CD8-positive, alpha-beta memory T cell (primary cell): ENCODE measurements around the gene OSBPL1A. TPM values are rescaled to one million over a fixed set of nuclear protein-coding genes. Genes with fewer than 3 reads are reported as not detected.

Experiments used
- CTCF ChIA-PET: fragments of 350-600 bp; sonication (Branson Sonifier 250); formaldehyde crosslinking; loops from one replicate; lab custom pipeline; 2021; ENCODE audit warnings: antibody characterized with exemption; lab: Charles Lee
- POLR2A ChIA-PET: fragments of 350-600 bp; sonication (Branson Sonifier 250); formaldehyde crosslinking; loops from one replicate; lab custom pipeline; 2021; ENCODE audit warnings: antibody characterized with exemption; lab: Charles Lee
- DNase-seq, 5 donors: peaks; one replicate each; pipeline versions ENCODE4 v3.0.0 to v3.0.0-alpha.2; 2020 to 2022; ENCODE audit warnings: mixed read lengths in 1 of 5
- H3K27ac ChIP-seq: one replicate; pipeline ENCODE4 v1.7.0; 2013; ENCODE audit warnings: low read depth, mild to moderate bottlenecking, low read length, moderate library complexity
- H3K27me3 ChIP-seq: 2 replicates; pipeline ENCODE4 v1.7.0; 2013; ENCODE audit warnings: low read length, mild to moderate bottlenecking; ENCODE audit not compliant: insufficient read depth, poor library complexity, severe bottlenecking
- H3K36me3 ChIP-seq: 2 replicates; pipeline ENCODE4 v1.7.0; 2013; ENCODE audit warnings: mild to moderate bottlenecking, low read length, moderate library complexity; ENCODE audit not compliant: insufficient read depth
- H3K4me1 ChIP-seq: 2 replicates; pipeline ENCODE4 v1.7.0; 2013; ENCODE audit warnings: mild to moderate bottlenecking, low read length, moderate library complexity; ENCODE audit not compliant: insufficient read depth
- H3K4me3 ChIP-seq: 2 replicates; pipeline ENCODE4 v1.7.0; 2013; ENCODE audit warnings: mild to moderate bottlenecking, low read length
- H3K9me3 ChIP-seq: 2 replicates; pipeline ENCODE4 v1.7.0; 2013; ENCODE audit warnings: mild to moderate bottlenecking, low read length
- H3K27ac Mint-ChIP-seq, 8 donors: one replicate each; pipeline ENCODE4 v1.8.0; 2020 to 2021; ENCODE audit warnings: mixed read lengths in 8 of 8, mild to moderate bottlenecking in 6 of 8, inconsistent platforms in 3 of 8, moderate library complexity in 3 of 8
- H3K27me3 Mint-ChIP-seq, 2 donors: one replicate each; pipeline ENCODE4 v1.8.0; 2020 to 2021; ENCODE audit warnings: mixed read lengths in 2 of 2, mild to moderate bottlenecking in 1 of 2, moderate library complexity in 1 of 2
- H3K36me3 Mint-ChIP-seq, 3 donors: one replicate each; pipeline ENCODE4 v1.8.0; 2020 to 2021; ENCODE audit warnings: mixed read lengths in 3 of 3, inconsistent platforms in 1 of 3, mild to moderate bottlenecking in 1 of 3
- H3K4me1 Mint-ChIP-seq, 3 donors: one replicate each; pipeline ENCODE4 v1.8.0; 2020 to 2021; ENCODE audit warnings: mixed read lengths in 3 of 3, inconsistent platforms in 1 of 3, mild to moderate bottlenecking in 1 of 3
- H3K4me3 Mint-ChIP-seq, 7 donors: one replicate each; pipeline ENCODE4 v1.8.0; 2020 to 2021; ENCODE audit warnings: mixed read lengths in 7 of 7, mild to moderate bottlenecking in 6 of 7, moderate library complexity in 4 of 7, inconsistent platforms in 2 of 7
- H3K9me3 Mint-ChIP-seq, 5 donors: one replicate each; pipeline ENCODE4 v1.8.0; 2020 to 2022; ENCODE audit warnings: mixed read lengths in 5 of 5, mild to moderate bottlenecking in 3 of 5, moderate library complexity in 2 of 5, inconsistent platforms in 1 of 5
- polyA plus RNA-seq: library from polyadenylated mRNA; unstranded; fragments of 300-500 nt; fragmentation: Illumina TruSeq; gene quantifications from one replicate; pipeline ENCODE4 v1.2.3, GENCODE V29; 2021
- total RNA-seq, 2 experiments: library from RNA; stranded (reverse); gene quantifications; one replicate each; pipeline ENCODE4 v1.2.3, GENCODE V29; 2021

The OSBPL1A gene
- total and polyA plus RNA-seq, 3 experiments from 2014 or later = 1.3 to 2.5 (median 1.5) TPM

DNA sequence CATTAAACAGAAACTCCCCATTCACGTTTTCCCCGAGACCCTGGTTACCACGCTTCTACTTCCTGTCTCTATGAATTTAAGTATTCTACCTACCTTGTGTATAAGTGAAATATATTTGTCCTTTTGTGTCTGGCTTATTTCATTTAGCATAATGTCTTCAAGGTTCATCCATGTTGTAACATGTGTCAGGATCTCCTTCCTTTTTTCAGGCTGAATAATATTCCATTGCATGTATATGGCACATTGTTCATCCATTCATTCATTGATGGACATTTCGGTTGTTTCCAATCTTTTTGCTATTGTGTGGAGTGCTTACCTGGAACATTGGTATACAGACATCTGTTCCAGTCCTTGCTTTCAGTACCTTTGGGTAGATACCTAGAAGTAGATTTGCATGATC lies 276.9 kb downstream of the OSBPL1A start:
- H3K27me3 ChIP-seq = no peaks in the 10 kb centered on the region
- H3K27ac ChIP-seq = no peak overlapping the region
- ChIA-PET CTCF (interaction anchor here (1.2 to 1.4 kb wide), 2 partner anchors 36 to 207 kb away, joined by 3 to 4 read pairs; no protein-coding TSS in a partner anchor), POLR2A (no interaction called here)
- peaks cover 0 to 4% of the 10 kb centered on the region in 2 donors for H3K27me3 Mint-ChIP-seq
- H3K9me3 Mint-ChIP-seq = no peaks in the 10 kb centered on the region
- H3K27ac Mint-ChIP-seq = peak overlapping the region in 1 of 8 donors; percentile 5
- peaks cover 11 to 26% (median 11%) of the 10 kb centered on the region in 3 donors for H3K4me1 Mint-ChIP-seq
- H3K4me3 ChIP-seq = no peak overlapping the region
- H3K4me1 ChIP-seq = peaks cover 3% of the 10 kb centered on the region
- no peak for DNase-seq
- H3K4me3 Mint-ChIP-seq = no peak overlapping the region
- H3K9me3 ChIP-seq = no peaks in the 10 kb centered on the region
- peaks cover 0 to 93% (median 22%) of the 10 kb centered on the region in 3 donors for H3K36me3 Mint-ChIP-seq
- H3K36me3 ChIP-seq = peaks cover 51% of the 10 kb centered on the region

DNA sequence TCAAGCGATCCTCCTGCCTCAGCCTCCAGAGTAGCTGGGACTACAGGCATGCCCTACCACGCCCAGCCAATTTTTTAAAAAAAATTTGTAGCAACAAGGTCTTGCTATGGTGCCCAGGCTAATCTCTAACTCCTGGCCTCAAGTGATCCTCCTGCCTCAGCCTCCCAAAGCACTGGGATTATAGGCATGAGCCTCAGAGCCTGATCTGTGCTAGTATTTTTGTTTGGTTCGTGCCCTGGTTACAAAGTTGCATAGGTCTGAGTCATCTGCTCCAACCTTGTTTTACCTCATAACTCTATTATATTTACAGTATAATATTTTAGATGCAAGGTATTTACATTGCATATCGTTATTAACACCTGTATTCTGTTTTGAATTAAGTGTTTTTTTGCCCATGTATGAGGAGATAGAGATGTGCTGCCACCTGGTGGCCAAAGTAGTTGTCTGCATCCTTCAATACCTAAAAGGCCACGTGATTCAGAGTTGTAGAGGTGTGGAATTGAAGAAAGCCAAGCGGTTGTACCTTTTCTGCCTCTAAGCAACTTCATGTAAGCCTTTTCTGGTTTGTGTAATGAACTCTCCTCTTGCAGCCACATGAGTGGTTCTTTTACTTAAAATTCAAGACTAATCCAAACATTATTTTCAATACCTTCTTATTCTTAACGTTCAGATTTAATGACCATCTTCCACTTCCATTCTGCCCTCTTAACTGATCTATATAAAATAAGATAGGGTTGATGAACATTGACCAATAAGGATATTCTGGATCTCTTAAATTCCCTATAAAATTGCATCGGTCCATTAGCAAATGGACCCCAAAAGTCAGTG lies 278.7 kb downstream of the OSBPL1A start:
- H3K27ac Mint-ChIP-seq = peak overlapping the region in 7 of 8 donors; percentile 1 to 80 (median 68)
- peaks cover 0 to 93% (median 21%) of the 10 kb centered on the region in 3 donors for H3K36me3 Mint-ChIP-seq
- peaks cover 0 to 4% of the 10 kb centered on the region in 2 donors for H3K27me3 Mint-ChIP-seq
- peaks cover 28 to 43% (median 28%) of the 10 kb centered on the region in 3 donors for H3K4me1 Mint-ChIP-seq
- DNase-seq = peak; percentile 67 to 82 (median 68)
- ChIA-PET POLR2A (interaction anchor here (1.2 kb wide), 1 partner anchor 248 kb away, joined by 3 read pairs; no protein-coding TSS in a partner anchor), CTCF (interaction anchor here (0.7 to 1.6 kb wide), 13 partner anchors 8 to 307 kb away, joined by 3 to 5 read pairs (median 3); no protein-coding TSS in a partner anchor)
- Histone ChIP-seq H3K9me3 (no peaks in the 10 kb centered on the region), H3K27me3 (no peaks in the 10 kb centered on the region), H3K27ac (no peak overlapping the region), H3K36me3 (peaks cover 48% of the 10 kb centered on the region), H3K4me3 (no peak overlapping the region), H3K4me1 (peaks cover 14% of the 10 kb centered on the region)
- no peak overlapping the region for H3K4me3 Mint-ChIP-seq
- H3K9me3 Mint-ChIP-seq = no peaks in the 10 kb centered on the region

DNA sequence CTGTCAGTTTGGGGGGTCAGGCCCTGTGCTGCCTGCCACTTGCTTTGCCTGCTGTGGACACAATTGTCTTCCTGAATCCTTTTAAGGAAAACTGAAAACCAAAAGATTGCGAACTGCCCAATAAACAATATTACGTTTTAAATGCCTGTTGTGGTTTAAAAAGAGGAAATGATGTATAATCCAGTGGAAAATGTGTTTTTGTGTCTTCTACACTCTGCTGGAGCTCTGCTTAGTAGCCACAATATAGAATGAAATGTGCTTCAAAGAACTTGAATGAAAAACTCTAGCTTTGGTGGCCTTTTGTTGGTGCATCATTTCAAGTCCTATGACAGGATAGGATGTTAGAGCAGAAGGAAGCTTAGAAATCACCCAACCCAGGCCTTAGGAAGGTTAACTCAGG lies 282.0 kb downstream of the OSBPL1A start:
- Histone ChIP-seq H3K27me3 (no peaks in the 10 kb centered on the region), H3K27ac (no peak overlapping the region), H3K36me3 (peaks cover 50% of the 10 kb centered on the region), H3K4me1 (peaks cover 14% of the 10 kb centered on the region), H3K4me3 (no peak overlapping the region), H3K9me3 (no peaks in the 10 kb centered on the region)
- H3K36me3 Mint-ChIP-seq = peaks cover 0 to 86% (median 19%) of the 10 kb centered on the region in 3 donors
- H3K4me3 Mint-ChIP-seq = no peak overlapping the region
- peaks cover 38 to 57% (median 48%) of the 10 kb centered on the region in 3 donors for H3K4me1 Mint-ChIP-seq
- CTCF ChIA-PET = interaction anchor here (0.9 to 1.8 kb wide), 4 partner anchors 150 to 197 kb away, joined by 3 to 5 read pairs (median 3); no protein-coding TSS in a partner anchor
- H3K9me3 Mint-ChIP-seq = no peaks in the 10 kb centered on the region
- POLR2A ChIA-PET = no interaction called here
- DNase-seq = no peak
- H3K27me3 Mint-ChIP-seq = peaks cover 0 to 1% of the 10 kb centered on the region in 2 donors
- H3K27ac Mint-ChIP-seq = peak overlapping the region; percentile 17 to 94 (median 64)

DNA sequence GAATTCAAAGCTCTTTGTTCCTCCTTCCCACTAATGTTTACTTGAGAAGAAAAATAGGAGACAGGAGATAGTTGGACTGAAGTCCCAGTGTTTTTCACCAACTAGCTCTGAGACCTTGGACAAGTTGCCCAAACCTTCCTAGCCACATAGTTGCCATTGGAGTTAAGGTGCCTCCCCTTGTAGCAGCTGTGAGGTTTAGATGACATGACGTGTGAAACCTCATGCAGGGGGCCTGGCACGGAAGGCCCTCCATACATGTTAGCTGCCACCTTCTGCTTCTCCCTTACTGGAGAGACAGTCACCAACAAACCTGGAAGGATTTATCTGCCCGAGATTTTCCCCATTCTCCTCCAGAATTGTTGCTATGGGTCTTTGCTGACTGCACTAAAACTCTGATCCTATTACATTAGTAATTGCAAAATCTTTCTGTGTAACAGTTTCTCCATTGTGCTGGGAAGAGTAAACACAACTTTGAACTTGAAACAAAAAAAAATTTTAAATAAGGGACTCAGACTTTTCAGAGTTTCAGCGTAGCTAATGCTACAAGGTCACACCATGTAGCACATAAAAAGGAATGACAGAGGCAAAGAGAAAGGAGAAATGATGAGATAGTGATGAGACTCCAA lies 282.6 kb downstream of the OSBPL1A start:
- H3K36me3 ChIP-seq = peaks cover 47% of the 10 kb centered on the region
- no peak for DNase-seq
- H3K27me3 Mint-ChIP-seq = peaks cover 0 to 1% of the 10 kb centered on the region in 2 donors
- peak overlapping the region in 3 of 7 donors; percentile 1 to 46 (median 40) for H3K4me3 Mint-ChIP-seq
- peaks cover 0 to 84% (median 18%) of the 10 kb centered on the region in 3 donors for H3K36me3 Mint-ChIP-seq
- ChIA-PET POLR2A (no interaction called here), CTCF (interaction anchor here (0.6 to 1.8 kb wide), 6 partner anchors 146 to 196 kb away, joined by 3 to 5 read pairs (median 3); no protein-coding TSS in a partner anchor)
- no peak overlapping the region for H3K27ac ChIP-seq
- no peaks in the 10 kb centered on the region for H3K27me3 ChIP-seq
- peak overlapping the region; percentile 22 to 94 (median 74) for H3K27ac Mint-ChIP-seq
- H3K4me1 Mint-ChIP-seq = peaks cover 39 to 58% (median 48%) of the 10 kb centered on the region in 3 donors
- H3K9me3 Mint-ChIP-seq = no peaks in the 10 kb centered on the region
- H3K9me3 ChIP-seq = no peaks in the 10 kb centered on the region
- H3K4me1 ChIP-seq = peaks cover 14% of the 10 kb centered on the region
- no peak overlapping the region for H3K4me3 ChIP-seq

DNA sequence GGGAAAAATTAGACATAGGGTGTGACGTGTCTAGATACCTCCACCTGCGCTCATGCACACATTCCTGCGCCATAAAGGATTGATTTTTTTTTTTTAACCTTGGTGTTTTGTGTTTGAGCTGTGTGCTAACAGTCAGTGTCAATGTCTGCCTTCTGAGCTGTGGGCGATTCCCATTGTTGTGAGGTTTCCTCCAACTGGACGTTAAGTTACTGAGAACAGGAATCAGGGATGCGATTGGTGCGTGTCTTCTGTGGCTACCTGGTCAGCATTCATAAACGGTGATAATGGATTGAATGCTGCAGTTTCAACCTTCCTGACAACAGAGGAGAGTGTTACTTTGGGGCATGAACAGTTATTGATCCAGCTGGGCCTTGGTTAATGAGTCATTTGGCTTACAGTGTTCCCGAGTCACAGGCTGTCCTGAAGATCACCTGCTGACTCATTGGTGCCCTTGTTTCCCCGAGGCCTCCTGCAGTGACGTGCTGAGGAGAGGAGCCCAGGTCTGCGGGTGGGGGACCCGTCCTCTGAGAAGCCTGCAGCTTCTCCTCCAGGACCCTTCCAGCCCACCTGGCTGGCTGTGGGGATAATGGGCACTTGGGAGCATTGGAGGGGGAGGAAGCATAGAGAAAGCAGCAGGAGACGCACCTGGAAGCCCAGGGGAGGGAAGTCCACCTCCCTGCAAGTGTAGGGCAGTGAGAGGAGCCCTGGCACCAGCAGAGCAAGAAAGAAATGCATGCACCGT lies 284.6 kb downstream of the OSBPL1A start:
- H3K27me3 Mint-ChIP-seq = no peaks in the 10 kb centered on the region
- peaks cover 35 to 49% (median 44%) of the 10 kb centered on the region in 3 donors for H3K4me1 Mint-ChIP-seq
- no peak overlapping the region for H3K4me3 ChIP-seq
- H3K27ac ChIP-seq = no peak overlapping the region
- peaks cover 0 to 73% (median 19%) of the 10 kb centered on the region in 3 donors for H3K36me3 Mint-ChIP-seq
- H3K27ac Mint-ChIP-seq = peak overlapping the region; percentile 49 to 88 (median 66)
- no peak for DNase-seq
- no peaks in the 10 kb centered on the region for H3K9me3 Mint-ChIP-seq
- H3K36me3 ChIP-seq = peaks cover 38% of the 10 kb centered on the region
- H3K4me1 ChIP-seq = peaks cover 14% of the 10 kb centered on the region
- ChIA-PET CTCF (interaction anchor here (1.1 to 1.6 kb wide), 4 partner anchors 12 to 194 kb away, joined by 3 to 5 read pairs (median 4); no protein-coding TSS in a partner anchor), POLR2A (interaction anchor here (1.0 kb wide), 1 partner anchor 25 kb away, joined by 3 read pairs; the partner anchor contains the start of gene CABYR)
- H3K9me3 ChIP-seq = no peaks in the 10 kb centered on the region
- no peaks in the 10 kb centered on the region for H3K27me3 ChIP-seq
- peak overlapping the region in 1 of 7 donors; percentile 9 for H3K4me3 Mint-ChIP-seq

DNA sequence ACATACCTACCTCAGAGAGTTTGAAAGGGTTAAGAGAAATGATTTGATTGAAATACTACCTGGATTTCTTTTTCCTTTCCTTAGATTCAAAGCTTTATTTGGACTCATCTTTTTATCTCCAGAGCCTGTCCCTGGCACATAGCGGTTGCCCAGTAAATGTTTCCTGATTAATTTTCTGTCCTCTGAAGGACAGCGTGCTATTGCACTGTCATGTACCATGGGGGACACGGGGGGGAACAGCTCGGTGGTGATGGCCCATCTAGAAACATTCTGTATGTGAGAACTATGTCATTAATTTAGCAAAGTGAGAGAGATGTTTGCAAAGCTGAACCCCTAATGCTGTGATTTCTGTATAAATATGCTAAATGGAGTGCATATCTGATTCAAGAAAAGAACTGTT lies 285.2 kb downstream of the OSBPL1A start:
- peaks cover 38% of the 10 kb centered on the region for H3K36me3 ChIP-seq
- ChIA-PET POLR2A (interaction anchor here (1.0 kb wide), 1 partner anchor 26 kb away, joined by 3 read pairs; the partner anchor contains the start of gene CABYR), CTCF (interaction anchor here (1.1 to 1.6 kb wide), 3 partner anchors 12 to 194 kb away, joined by 3 to 5 read pairs (median 3); no protein-coding TSS in a partner anchor)

More for the DNA sequence above, 285.2 kb downstream of the OSBPL1A start:
- Histone ChIP-seq H3K27me3 (no peaks in the 10 kb centered on the region), H3K4me3 (no peak overlapping the region), H3K27ac (no peak overlapping the region), H3K4me1 (peaks cover 14% of the 10 kb centered on the region), H3K9me3 (no peaks in the 10 kb centered on the region)
- Mint-ChIP-seq H3K27ac (peak overlapping the region in 7 of 8 donors; percentile 17 to 77 (median 64)), H3K9me3 (no peaks in the 10 kb centered on the region), H3K27me3 (no peaks in the 10 kb centered on the region), H3K36me3 (peaks cover 0 to 73% (median 19%) of the 10 kb centered on the region in 3 donors), H3K4me1 (peaks cover 34 to 48% (median 47%) of the 10 kb centered on the region in 3 donors), H3K4me3 (no peak overlapping the region)
- DNase-seq = no peak
